B cell (primary cell): Measurements from ENCODE around the gene CES3. TPM values are rescaled to one million over a fixed set of nuclear protein-coding genes. Genes with fewer than 3 reads are reported as not detected.

Experiments used
- ATAC-seq: fragments of 200-7000 bp; cut with Tn5 transposase; one replicate; pipeline ENCODE4 v1.10.0; 2021; ENCODE audit warnings: low read depth, mild to moderate bottlenecking, moderate number of reproducible peaks, moderate library complexity
- CTCF ChIA-PET: fragments of 350-600 bp; sonication (Branson Sonifier 250); formaldehyde crosslinking; loops from one replicate; lab custom pipeline; 2021; ENCODE audit warnings: antibody characterized with exemption, inconsistent platforms; lab: Charles Lee
- POLR2A ChIA-PET: fragments of 350-600 bp; sonication (Branson Sonifier 250); formaldehyde crosslinking; loops from one replicate; lab custom pipeline; 2021; ENCODE audit warnings: antibody characterized with exemption; lab: Charles Lee
- DNase-seq: peaks from one replicate; pipeline ENCODE4 v3.0.0; 2013
- H2AFZ ChIP-seq: 2 replicates; pipeline ENCODE4 v1.6.1; 2012; ENCODE audit warnings: mild to moderate bottlenecking, low read depth, low read length; ENCODE audit not compliant: insufficient read depth, poor library complexity, severe bottlenecking
- H3K27ac ChIP-seq, 2 donors: 1 replicate in 1 of 2; 2 replicates in 1 of 2; pipeline ENCODE4 v1.5.1; 2012 to 2013; ENCODE audit warnings: low read length in 2 of 2, mild to moderate bottlenecking in 2 of 2, moderate library complexity in 1 of 2
- H3K27me3 ChIP-seq, 4 experiments: fragments of 200-600 bp in 1 of 4; sonication (generic) in 1 of 4; replicated peaks in 1 of 4; 1 replicate in 2 of 4; 2 replicates in 2 of 4; pipeline versions ENCODE4 v1.6.1 to v1.7.0; 2013 to 2016; ENCODE audit warnings: low read length in 3 of 4, mild to moderate bottlenecking in 2 of 4, mixed read lengths in 1 of 4, moderate library complexity in 1 of 4; ENCODE audit not compliant: insufficient read depth in 4 of 4, control insufficient read depth in 3 of 4; ENCODE audit errors: control extremely low read depth in 1 of 4
- H3K36me3 ChIP-seq, 2 experiments: replicated peaks in 1 of 2; 1 replicate in 1 of 2; 2 replicates in 1 of 2; pipeline versions ENCODE4 v1.6.1 to v1.7.1; 2013; ENCODE audit warnings: low read length in 1 of 2; ENCODE audit not compliant: insufficient read depth in 2 of 2, control insufficient read depth in 1 of 2; ENCODE audit errors: control extremely low read depth in 1 of 2, extremely low read depth in 1 of 2
- H3K4me1 ChIP-seq, 2 donors: fragments of 200-600 bp in 1 of 2; sonication (generic) in 1 of 2; 1 replicate in 1 of 2; 2 replicates in 1 of 2; pipeline versions ENCODE4 v1.5.1 to v1.6.1; 2013 to 2017; ENCODE audit warnings: low read length in 2 of 2; ENCODE audit not compliant: control insufficient read depth in 2 of 2, insufficient read depth in 2 of 2
- H3K4me2 ChIP-seq: replicated peaks from 2 replicates; pipeline ENCODE3; 2012; ENCODE audit warnings: mild to moderate bottlenecking, low read depth, low read length; ENCODE audit not compliant: poor library complexity, severe bottlenecking
- H3K4me3 ChIP-seq, 5 experiments: fragments of 200-600 bp in 1 of 5; sonication (generic) in 1 of 5; 1 replicate in 3 of 5; 2 replicates in 2 of 5; pipeline versions ENCODE4 v1.5.1 to v1.7.0; 2011 to 2016; ENCODE audit warnings: low read length in 4 of 5, mild to moderate bottlenecking in 4 of 5, low read depth in 2 of 5, control low read depth in 1 of 5, moderate library complexity in 1 of 5; ENCODE audit not compliant: insufficient read depth in 1 of 5; ENCODE audit errors: control extremely low read depth in 1 of 5, extremely low read depth in 1 of 5
- H3K79me2 ChIP-seq: fragments of 200-600 bp; sonication (generic); one replicate; pipeline ENCODE4 v1.6.0; 2016; ENCODE audit warnings: low read length; ENCODE audit not compliant: control insufficient read depth, insufficient read depth
- H3K9ac ChIP-seq: fragments of 200-600 bp; sonication (generic); 2 replicates; pipeline ENCODE4 v1.6.1; 2017; ENCODE audit warnings: mild to moderate bottlenecking, low read length, moderate library complexity
- H3K9me3 ChIP-seq, 3 donors: one replicate each; pipeline versions ENCODE4 v1.6.1 to v1.7.1; 2013; ENCODE audit warnings: low read length in 2 of 3; ENCODE audit not compliant: control insufficient read depth in 2 of 3, insufficient read depth in 1 of 3; ENCODE audit errors: control extremely low read depth in 1 of 3
- H4K20me1 ChIP-seq: 2 replicates; pipeline ENCODE4 v1.6.0; 2012; ENCODE audit warnings: mild to moderate bottlenecking, low read length; ENCODE audit not compliant: insufficient read depth, control insufficient read depth, poor library complexity, severe bottlenecking
- H3K27ac Mint-ChIP-seq: one replicate; pipeline ENCODE4 v1.8.0; 2021; ENCODE audit warnings: mixed read lengths
- H3K27me3 Mint-ChIP-seq: one replicate; pipeline ENCODE4 v1.8.0; 2021; ENCODE audit warnings: mixed read lengths
- H3K4me1 Mint-ChIP-seq: one replicate; pipeline ENCODE4 v1.8.0; 2021; ENCODE audit warnings: mixed read lengths
- H3K4me3 Mint-ChIP-seq: one replicate; pipeline ENCODE4 v1.8.0; 2021; ENCODE audit warnings: mixed read lengths
- H3K9me3 Mint-ChIP-seq: one replicate; pipeline ENCODE4 v1.8.0; 2022; ENCODE audit warnings: mixed read lengths; ENCODE audit not compliant: insufficient read depth
- CTCF ChIP-seq: fragments of 200-600 bp; IDR thresholded peaks from one replicate; pipeline ENCODE4 v1.8.0; 2022; ENCODE audit warnings: antibody characterized with exemption, mild to moderate bottlenecking
- EZH2 ChIP-seq: IDR thresholded peaks from 2 replicates; pipeline ENCODE4 v1.6.1; 2012; ENCODE audit warnings: borderline replicate concordance, low read depth, mild to moderate bottlenecking, moderate library complexity, low read length; ENCODE audit not compliant: insufficient read depth, poor library complexity, severe bottlenecking
- WGBS: methylation state at CpG from one replicate; pipeline ENCODE4 v1.1.5; 2013; ENCODE audit warnings: missing lambda C conversion rate; ENCODE audit not compliant: insufficient coverage; 5-methylcytosine and 5-hydroxymethylcytosine counted together
- intact Hi-C: fragments of 100-400 bp; cut with micrococcal nuclease; formaldehyde crosslinking; loops from one replicate; pipeline ENCODE4 v1.10.0; 2022
- polyA plus RNA-seq: library from polyadenylated mRNA; depleted of rRNA; stranded (reverse); fragments of >200 nt; gene quantifications from 2 replicates; pipeline ENCODE4 v1.2.3, GENCODE V29; 2012
- total RNA-seq, 2 donors: library from RNA; stranded (reverse); fragments of 120-200 nt in 1 of 2; gene quantifications; 1 replicate in 1 of 2; 2 replicates in 1 of 2; pipeline versions ENCODE4 v1.2.3 to v1.2.4, GENCODE V29; 2013 to 2022

Gene CES3
- total and polyA plus RNA-seq, 2 donors (not counting 1 experiment from before 2014, with no cell fraction given) = 0.25 to 0.42 TPM

GRCh38 chr16:66918355-66918754, 42.7 kb upstream of the CES3 start:
- Histone ChIP-seq H3K36me3 (no peaks in the 10 kb centered on the region), H3K27me3 (peaks cover 0 to 12% (median 2%) of the 10 kb centered on the region in 4 experiments), H2AFZ (no peak overlapping the region), H3K9ac (no peak overlapping the region), H3K27ac (no peak overlapping the region), H3K4me3 (no peak overlapping the region), H3K79me2 (no peaks in the 10 kb centered on the region), H4K20me1 (no peaks in the 10 kb centered on the region), H3K4me1 (no peaks in the 10 kb centered on the region), H3K4me2 (no peak overlapping the region), H3K9me3 (no peaks in the 10 kb centered on the region)
- no peaks in the 10 kb centered on the region for H3K9me3 Mint-ChIP-seq
- ATAC-seq (no peak), DNase-seq (no peak)
- ChIA-PET CTCF (interaction anchor here (1.2 kb wide), 1 partner anchor 24 kb away, joined by 3 read pairs; no protein-coding TSS in a partner anchor), POLR2A (interaction anchor here (1.2 kb wide), 1 partner anchor 13 kb away, joined by 3 read pairs; no protein-coding TSS in a partner anchor)
- intact Hi-C loops = no loop called here
- H3K27ac Mint-ChIP-seq = no peak overlapping the region
- WGBS = 92% methylated on average over 5 of the region's 6 CpGs
- H3K4me1 Mint-ChIP-seq = peaks cover 1% of the 10 kb centered on the region
- no peak overlapping the region for H3K4me3 Mint-ChIP-seq
- no peak for TF ChIP-seq CTCF
- TF ChIP-seq EZH2 = no peak
- H3K27me3 Mint-ChIP-seq = peaks cover 19% of the 10 kb centered on the region

- Histone ChIP-seq H3K4me1 (no peaks in the 10 kb centered on the region), H3K79me2 (no peaks in the 10 kb centered on the region), H3K9me3 (no peaks in the 10 kb centered on the region), H2AFZ (no peak within 1 kb of the TSS), H3K4me2 (no peak within 1 kb of the TSS), H3K27me3 (peaks cover 0 to 15% (median 4%) of the 10 kb centered on the region in 4 experiments), H3K4me3 (no peak within 1 kb of the TSS), H3K36me3 (no peaks in the 10 kb centered on the region), H3K9ac (no peak within 1 kb of the TSS), H3K27ac (no peak within 1 kb of the TSS), H4K20me1 (no peaks in the 10 kb centered on the region)
- POLR2A ChIA-PET = interaction anchor here (1.2 kb wide), 1 partner anchor 12 kb away, joined by 3 read pairs; no protein-coding TSS in a partner anchor
- intact Hi-C loops = no loop called here
- no peak within 1 kb of the TSS for H3K27ac Mint-ChIP-seq
- peaks cover 1% of the 10 kb centered on the region for H3K4me1 Mint-ChIP-seq
- TF ChIP-seq CTCF (no peak), EZH2 (no peak)
- no peaks in the 10 kb centered on the region for H3K9me3 Mint-ChIP-seq
- 72% methylated on average over 6 of the region's 7 CpGs for WGBS
- DNase-seq (no peak), ATAC-seq (no peak)
- H3K4me3 Mint-ChIP-seq = no peak within 1 kb of the TSS
- CTCF ChIA-PET = interaction anchor here (1.1 to 1.2 kb wide), 2 partner anchors 24 to 50 kb away, joined by 3 to 6 read pairs; no protein-coding TSS in a partner anchor
- H3K27me3 Mint-ChIP-seq = peaks cover 25% of the 10 kb centered on the region
Measured at GRCh38 chr16:66918803-66919568, 42.1 kb upstream of the CES3 start, which contains the start of gene CDH16. CDH16 (minus strand) TSS chr16:66918885; CDS start chr16:66918065, 820 bp downstream.
